Measurements from ENCODE around the gene DENND11.

The DENND11 gene

DNA sequence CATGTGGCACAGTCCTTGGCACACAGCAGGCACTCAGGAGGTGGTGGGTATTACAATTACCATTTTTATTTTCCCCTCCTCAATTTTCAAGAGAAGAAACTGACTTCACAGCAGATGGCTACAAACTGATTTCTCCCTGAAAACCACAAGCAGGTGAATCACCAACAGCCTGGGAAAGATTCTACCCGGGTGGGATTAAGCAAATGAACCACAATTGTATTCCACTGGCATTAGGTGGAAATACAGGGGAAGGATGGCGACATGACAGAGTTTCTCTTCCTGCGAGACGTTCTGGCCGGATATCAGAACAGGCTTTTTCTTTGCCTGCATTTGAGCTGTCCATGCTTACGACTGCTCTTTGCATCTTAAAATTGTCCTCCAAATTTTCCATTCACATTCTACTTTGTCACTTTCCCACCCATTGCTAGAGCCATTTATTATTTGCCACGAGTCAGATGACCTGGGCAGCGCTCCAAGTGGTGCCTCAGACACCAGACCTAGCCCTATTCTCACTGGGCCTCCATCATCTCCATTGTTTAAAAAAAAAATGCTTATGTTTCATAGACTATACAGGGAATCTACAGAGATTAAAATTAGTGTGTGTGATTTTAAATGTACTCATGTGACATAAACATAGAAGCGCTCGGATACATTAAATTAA is 4.6 kb downstream of the DENND11 start:
- TF ChIP-seq, protein P1, sequence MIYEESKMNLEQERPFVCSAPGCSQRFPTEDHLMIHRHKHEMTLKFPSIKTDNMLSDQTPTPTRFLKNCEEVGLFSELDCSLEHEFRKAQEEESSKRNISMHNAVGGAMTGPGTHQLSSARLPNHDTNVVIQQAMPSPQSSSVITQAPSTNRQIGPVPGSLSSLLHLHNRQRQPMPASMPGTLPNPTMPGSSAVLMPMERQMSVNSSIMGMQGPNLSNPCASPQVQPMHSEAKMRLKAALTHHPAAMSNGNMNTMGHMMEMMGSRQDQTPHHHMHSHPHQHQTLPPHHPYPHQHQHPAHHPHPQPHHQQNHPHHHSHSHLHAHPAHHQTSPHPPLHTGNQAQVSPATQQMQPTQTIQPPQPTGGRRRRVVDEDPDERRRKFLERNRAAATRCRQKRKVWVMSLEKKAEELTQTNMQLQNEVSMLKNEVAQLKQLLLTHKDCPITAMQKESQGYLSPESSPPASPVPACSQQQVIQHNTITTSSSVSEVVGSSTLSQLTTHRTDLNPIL (CRISPR knock-in tag; IDR thresholded peaks at IDR 0.05; ENCODE audit: low read depth) = no peak
- TF ChIP-seq ESRRG (CRISPR knock-in tag; IDR thresholded peaks at IDR 0.05) (no peak), BACH2 (CRISPR knock-in tag; IDR thresholded peaks at IDR 0.05; ENCODE audit: borderline replicate concordance) (no peak), ZNF8 (CRISPR knock-in tag; IDR thresholded peaks at IDR 0.05) (no peak), OSR1 (CRISPR knock-in tag; IDR thresholded peaks at IDR 0.05) (no peak), RARB (CRISPR knock-in tag; IDR thresholded peaks at IDR 0.05) (no peak), PPARA (CRISPR knock-in tag; IDR thresholded peaks at IDR 0.05; ENCODE audit: borderline replicate concordance) (no peak), ZFP3 (CRISPR knock-in tag; IDR thresholded peaks at IDR 0.05) (no peak), CSDC2 (CRISPR knock-in tag; IDR thresholded peaks at IDR 0.05) (no peak), SNAI2 (CRISPR knock-in tag; IDR thresholded peaks at IDR 0.05) (no peak), TCF4 (CRISPR knock-in tag; IDR thresholded peaks at IDR 0.05; ENCODE audit: borderline replicate concordance) (no peak), ISL1 (CRISPR knock-in tag; IDR thresholded peaks at IDR 0.05) (no peak), ZNF70 (CRISPR knock-in tag; IDR thresholded peaks at IDR 0.05) (no peak), GLIS3 (CRISPR knock-in tag; IDR thresholded peaks at IDR 0.05) (no peak), TOX (CRISPR knock-in tag; IDR thresholded peaks at IDR 0.05; ENCODE audit: borderline replicate concordance) (no peak), ZC3H10 (CRISPR knock-in tag; IDR thresholded peaks at IDR 0.05) (no peak), ARNTL (CRISPR knock-in tag; IDR thresholded peaks at IDR 0.05; ENCODE audit: borderline replicate concordance, low read depth) (no peak)
- TF ChIP-seq, protein P2, sequence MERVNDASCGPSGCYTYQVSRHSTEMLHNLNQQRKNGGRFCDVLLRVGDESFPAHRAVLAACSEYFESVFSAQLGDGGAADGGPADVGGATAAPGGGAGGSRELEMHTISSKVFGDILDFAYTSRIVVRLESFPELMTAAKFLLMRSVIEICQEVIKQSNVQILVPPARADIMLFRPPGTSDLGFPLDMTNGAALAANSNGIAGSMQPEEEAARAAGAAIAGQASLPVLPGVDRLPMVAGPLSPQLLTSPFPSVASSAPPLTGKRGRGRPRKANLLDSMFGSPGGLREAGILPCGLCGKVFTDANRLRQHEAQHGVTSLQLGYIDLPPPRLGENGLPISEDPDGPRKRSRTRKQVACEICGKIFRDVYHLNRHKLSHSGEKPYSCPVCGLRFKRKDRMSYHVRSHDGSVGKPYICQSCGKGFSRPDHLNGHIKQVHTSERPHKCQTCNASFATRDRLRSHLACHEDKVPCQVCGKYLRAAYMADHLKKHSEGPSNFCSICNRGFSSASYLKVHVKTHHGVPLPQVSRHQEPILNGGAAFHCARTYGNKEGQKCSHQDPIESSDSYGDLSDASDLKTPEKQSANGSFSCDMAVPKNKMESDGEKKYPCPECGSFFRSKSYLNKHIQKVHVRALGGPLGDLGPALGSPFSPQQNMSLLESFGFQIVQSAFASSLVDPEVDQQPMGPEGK (CRISPR knock-in tag; IDR thresholded peaks at IDR 0.05; ENCODE audit: borderline replicate concordance) = no peak
- TF ChIP-seq, protein P3, sequence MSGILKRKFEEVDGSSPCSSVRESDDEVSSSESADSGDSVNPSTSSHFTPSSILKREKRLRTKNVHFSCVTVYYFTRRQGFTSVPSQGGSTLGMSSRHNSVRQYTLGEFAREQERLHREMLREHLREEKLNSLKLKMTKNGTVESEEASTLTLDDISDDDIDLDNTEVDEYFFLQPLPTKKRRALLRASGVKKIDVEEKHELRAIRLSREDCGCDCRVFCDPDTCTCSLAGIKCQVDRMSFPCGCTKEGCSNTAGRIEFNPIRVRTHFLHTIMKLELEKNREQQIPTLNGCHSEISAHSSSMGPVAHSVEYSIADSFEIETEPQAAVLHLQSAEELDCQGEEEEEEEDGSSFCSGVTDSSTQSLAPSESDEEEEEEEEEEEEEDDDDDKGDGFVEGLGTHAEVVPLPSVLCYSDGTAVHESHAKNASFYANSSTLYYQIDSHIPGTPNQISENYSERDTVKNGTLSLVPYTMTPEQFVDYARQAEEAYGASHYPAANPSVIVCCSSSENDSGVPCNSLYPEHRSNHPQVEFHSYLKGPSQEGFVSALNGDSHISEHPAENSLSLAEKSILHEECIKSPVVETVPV (CRISPR knock-in tag; IDR thresholded peaks at IDR 0.05) = no peak
- no peak for ATAC-seq

DNA sequence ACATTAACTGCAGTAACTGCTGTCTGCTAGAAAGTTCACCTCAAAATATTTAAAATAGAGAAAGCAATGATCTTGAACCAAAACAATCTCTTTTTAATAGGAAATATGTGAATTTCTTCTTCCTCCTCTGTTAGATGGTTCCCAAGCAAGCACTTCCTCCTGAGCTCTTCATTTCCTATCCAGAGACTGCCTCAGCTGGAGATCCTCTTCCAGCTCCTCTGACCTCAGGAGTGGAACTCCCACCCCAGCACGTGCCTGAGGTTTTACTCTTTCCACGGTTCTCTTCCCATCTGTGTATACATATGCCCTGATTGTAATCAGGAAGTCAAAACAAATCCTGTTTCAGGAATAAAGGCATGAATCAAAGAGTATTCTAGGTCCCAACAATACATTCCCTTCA is 5.6 kb downstream of the DENND11 start:
- no peak for TF ChIP-seq OSR1 (CRISPR knock-in tag; IDR thresholded peaks at IDR 0.05)
- ATAC-seq = no peak

DNA sequence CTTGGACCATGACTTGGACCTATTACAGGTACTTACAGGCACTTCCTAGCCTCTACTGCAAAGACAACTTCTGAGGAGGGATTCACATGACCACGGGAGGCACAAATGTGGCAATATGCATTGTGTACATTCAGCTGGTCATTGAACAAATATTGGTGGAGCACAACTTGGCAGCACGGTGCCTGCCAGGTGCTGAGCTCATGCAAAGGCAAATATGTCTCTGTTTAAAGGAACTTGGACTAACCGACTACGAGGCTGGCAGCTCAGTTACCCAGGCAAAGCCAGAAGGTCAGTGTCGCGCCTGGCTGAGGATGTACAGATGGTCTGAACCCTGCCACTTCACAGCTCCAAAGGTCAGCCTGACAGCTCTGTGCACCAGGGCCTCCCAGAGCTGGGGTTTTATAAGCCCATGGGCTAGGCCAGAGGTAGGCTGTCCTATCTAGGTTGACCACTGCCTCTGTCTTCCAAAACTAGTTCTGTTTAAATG is 6.1 kb downstream of the DENND11 start:
- TF ChIP-seq, protein P1 (CRISPR knock-in tag; IDR thresholded peaks at IDR 0.05; ENCODE audit: low read depth) = no peak
- TF ChIP-seq RARB (CRISPR knock-in tag; IDR thresholded peaks at IDR 0.05) (no peak), OSR1 (CRISPR knock-in tag; IDR thresholded peaks at IDR 0.05) (no peak), TCF4 (CRISPR knock-in tag; IDR thresholded peaks at IDR 0.05; ENCODE audit: borderline replicate concordance) (no peak), PPARA (CRISPR knock-in tag; IDR thresholded peaks at IDR 0.05; ENCODE audit: borderline replicate concordance) (no peak), ZNF8 (CRISPR knock-in tag; IDR thresholded peaks at IDR 0.05) (no peak), ZC3H10 (CRISPR knock-in tag; IDR thresholded peaks at IDR 0.05) (no peak), TOX (CRISPR knock-in tag; IDR thresholded peaks at IDR 0.05; ENCODE audit: borderline replicate concordance) (no peak), ESRRG (CRISPR knock-in tag; IDR thresholded peaks at IDR 0.05) (no peak), ZNF70 (CRISPR knock-in tag; IDR thresholded peaks at IDR 0.05) (no peak), CSDC2 (CRISPR knock-in tag; IDR thresholded peaks at IDR 0.05) (no peak), ZFP30 (CRISPR knock-in tag; IDR thresholded peaks at IDR 0.05) (no peak), ARNTL (CRISPR knock-in tag; IDR thresholded peaks at IDR 0.05; ENCODE audit: borderline replicate concordance, low read depth) (no peak)
- TF ChIP-seq, protein P2 (CRISPR knock-in tag; IDR thresholded peaks at IDR 0.05; ENCODE audit: borderline replicate concordance) = no peak
- TF ChIP-seq, protein P4, sequence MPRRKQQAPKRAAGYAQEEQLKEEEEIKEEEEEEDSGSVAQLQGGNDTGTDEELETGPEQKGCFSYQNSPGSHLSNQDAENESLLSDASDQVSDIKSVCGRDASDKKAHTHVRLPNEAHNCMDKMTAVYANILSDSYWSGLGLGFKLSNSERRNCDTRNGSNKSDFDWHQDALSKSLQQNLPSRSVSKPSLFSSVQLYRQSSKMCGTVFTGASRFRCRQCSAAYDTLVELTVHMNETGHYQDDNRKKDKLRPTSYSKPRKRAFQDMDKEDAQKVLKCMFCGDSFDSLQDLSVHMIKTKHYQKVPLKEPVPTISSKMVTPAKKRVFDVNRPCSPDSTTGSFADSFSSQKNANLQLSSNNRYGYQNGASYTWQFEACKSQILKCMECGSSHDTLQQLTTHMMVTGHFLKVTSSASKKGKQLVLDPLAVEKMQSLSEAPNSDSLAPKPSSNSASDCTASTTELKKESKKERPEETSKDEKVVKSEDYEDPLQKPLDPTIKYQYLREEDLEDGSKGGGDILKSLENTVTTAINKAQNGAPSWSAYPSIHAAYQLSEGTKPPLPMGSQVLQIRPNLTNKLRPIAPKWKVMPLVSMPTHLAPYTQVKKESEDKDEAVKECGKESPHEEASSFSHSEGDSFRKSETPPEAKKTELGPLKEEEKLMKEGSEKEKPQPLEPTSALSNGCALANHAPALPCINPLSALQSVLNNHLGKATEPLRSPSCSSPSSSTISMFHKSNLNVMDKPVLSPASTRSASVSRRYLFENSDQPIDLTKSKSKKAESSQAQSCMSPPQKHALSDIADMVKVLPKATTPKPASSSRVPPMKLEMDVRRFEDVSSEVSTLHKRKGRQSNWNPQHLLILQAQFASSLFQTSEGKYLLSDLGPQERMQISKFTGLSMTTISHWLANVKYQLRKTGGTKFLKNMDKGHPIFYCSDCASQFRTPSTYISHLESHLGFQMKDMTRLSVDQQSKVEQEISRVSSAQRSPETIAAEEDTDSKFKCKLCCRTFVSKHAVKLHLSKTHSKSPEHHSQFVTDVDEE (CRISPR knock-in tag; IDR thresholded peaks at IDR 0.05) = no peak
- TF ChIP-seq, protein P5, sequence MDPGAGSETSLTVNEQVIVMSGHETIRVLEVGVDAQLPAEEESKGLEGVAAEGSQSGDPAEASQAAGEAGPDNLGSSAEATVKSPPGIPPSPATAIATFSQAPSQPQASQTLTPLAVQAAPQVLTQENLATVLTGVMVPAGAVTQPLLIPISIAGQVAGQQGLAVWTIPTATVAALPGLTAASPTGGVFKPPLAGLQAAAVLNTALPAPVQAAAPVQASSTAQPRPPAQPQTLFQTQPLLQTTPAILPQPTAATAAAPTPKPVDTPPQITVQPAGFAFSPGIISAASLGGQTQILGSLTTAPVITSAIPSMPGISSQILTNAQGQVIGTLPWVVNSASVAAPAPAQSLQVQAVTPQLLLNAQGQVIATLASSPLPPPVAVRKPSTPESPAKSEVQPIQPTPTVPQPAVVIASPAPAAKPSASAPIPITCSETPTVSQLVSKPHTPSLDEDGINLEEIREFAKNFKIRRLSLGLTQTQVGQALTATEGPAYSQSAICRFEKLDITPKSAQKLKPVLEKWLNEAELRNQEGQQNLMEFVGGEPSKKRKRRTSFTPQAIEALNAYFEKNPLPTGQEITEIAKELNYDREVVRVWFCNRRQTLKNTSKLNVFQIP (CRISPR knock-in tag; IDR thresholded peaks at IDR 0.05; ENCODE audit: borderline replicate concordance, low read depth) = no peak
- TF ChIP-seq, protein P3 (CRISPR knock-in tag; IDR thresholded peaks at IDR 0.05) = no peak
- no peak for ATAC-seq
